Prostate gland (tissue), 2 donors: ENCODE results near the gene BSND.

Source experiments
- CTCF ChIP-seq, 4 experiments: fragments of 200-600 bp in 2 of 4; fragments of 450-650 bp in 2 of 4; sonication (generic) in 2 of 4; IDR thresholded peaks; 1 replicate in 3 of 4; 2 replicates in 1 of 4; pipeline ENCODE4 v1.5.1; 2016 to 2019; ENCODE audit warnings: antibody characterized with exemption in 4 of 4, mild to moderate bottlenecking in 2 of 4, moderate library complexity in 2 of 4
- POLR2A ChIP-seq: fragments of 450-650 bp; IDR thresholded peaks from one replicate; pipeline ENCODE4 v1.6.1; 2016; ENCODE audit warnings: antibody characterized with exemption, mild to moderate bottlenecking
- POLR2AphosphoS5 ChIP-seq: sonication (generic); formaldehyde crosslinking; IDR thresholded peaks from one replicate; pipeline ENCODE4 v1.6.1; 2017; ENCODE audit warnings: antibody characterized with exemption

GRCh38 chr1:55044617-55045397, 46.1 kb downstream of the BSND start:
- TF ChIP-seq CTCF (IDR thresholded peaks at IDR 0.05) (no peak), POLR2A (no peak), POLR2AphosphoS5 (no peak)
